Measurements from ENCODE around the gene ZBTB7B.
"Not testable (repeated sequence)": the region's sequence is repeated elsewhere in the genome, so short reads cannot be mapped to it uniquely, and the experiment has no call there.

Gene ZBTB7B

DNA sequence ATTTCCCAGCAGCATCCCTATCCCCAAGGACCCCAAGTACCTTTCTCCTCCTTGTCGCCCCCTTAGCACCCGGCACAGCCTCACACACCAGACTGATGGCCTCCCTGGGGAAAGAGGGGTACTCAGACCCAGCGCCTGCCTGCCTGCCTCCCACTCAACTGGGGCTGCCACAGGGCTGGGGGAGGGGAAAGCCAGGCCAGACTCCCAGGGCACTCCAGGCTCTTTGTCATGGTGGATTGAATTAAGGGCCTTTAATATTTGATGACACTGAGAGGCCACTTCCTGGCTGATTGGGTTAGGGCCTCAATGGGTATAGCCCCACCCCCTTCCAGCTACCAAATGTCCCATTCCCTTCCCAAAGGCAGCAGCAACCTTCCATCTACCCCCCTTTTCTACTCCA, 33.9 kb upstream of the ZBTB7B start:
- DNase-seq (ENCODE audit: low read depth in 2 of 2), result no peak

DNA sequence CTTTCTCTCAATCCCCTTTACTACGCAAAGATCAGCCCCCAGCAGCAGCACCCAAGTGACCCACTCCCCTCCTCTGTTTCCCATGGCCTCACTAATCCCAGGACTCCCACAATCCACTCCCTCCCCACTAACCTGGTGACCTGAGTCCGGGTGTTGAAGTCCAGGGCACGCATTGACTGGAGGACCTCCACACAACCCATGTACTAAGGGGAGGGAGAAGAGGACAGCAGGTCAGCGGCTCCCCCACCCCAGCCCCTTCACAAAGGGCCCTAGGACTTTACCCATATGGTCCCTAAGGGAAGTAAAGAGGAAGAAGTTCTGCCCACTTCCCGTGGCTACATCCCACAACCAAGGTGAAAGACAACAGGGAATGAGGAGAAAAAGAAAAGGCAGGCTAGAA, 33.4 kb upstream of the ZBTB7B start:
- DNase-seq (ENCODE audit: low read depth in 2 of 2), result no peak

DNA sequence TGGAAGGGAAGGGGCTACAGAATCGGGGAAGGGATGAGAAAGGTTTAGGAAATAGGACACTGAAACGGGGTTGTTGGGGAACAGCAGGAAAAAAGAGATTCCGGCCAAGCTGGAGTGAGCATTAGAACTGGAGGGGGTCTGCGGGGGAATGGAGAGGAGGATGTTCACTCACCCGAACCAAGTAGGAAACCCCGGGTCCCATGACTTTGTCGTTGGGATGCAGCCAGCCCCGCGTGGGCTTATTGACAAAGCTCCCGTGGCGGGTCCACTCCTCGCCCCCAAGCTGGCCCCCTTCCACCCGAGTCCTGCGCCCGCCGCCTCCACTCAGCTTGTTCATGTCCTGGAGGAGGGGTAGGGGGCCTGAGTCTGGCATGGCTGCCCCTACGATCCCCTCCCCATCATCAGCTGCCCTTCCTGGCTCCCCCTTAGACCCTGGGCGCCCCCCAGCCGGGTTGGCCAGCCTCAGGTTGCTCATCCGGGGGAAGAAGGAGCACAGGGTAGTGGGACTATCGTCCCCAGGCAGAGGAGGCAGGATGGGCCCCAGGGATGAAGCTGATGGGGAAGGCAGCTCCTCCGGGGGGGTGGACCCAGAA, 32.6 kb upstream of the ZBTB7B start:
- DNase-seq (ENCODE audit: low read depth in 2 of 2), result no peak

DNA sequence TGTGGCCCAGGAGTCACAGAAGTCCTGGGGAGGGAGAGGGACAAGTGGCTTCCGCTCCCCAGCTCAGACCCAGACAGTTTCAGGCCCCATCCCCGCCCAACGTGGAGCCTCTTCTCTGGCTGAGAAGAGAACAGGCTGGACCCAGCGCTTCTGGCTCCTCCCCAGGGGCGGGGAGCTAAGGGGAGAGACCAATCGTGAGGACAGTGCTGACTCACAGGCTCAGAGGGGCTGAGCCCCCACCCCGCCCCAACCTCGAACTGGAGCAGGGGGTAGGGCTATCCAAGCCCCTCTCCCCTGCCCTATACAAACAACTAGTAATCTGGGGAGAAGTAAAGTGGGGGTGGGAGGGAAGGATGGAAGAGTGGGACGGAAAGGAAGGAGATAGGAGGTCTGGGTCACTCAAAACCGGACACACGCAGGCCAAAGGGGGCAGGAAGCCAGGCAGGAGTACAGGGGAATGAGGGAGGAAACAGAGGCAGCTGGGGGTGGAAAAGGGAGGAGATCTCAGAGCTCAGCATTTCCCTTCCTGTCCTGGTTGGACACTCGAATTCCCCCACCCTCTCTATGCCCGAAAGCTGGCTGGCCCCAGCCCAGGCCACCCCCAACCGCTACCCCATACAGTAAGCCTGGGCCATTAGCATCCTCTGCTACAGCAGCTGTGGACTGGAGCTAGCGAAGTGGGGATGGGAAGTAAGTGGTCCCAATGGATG, 31.8 kb upstream of the ZBTB7B start, which contains the start of gene SHC1:
Gene SHC1 (minus strand): TSS at position 117 of the 710 bp plus-strand sequence. CDS start 221 bp downstream, outside the sequence.
- DNase-seq (ENCODE audit: low read depth in 2 of 2), result no peak

DNA sequence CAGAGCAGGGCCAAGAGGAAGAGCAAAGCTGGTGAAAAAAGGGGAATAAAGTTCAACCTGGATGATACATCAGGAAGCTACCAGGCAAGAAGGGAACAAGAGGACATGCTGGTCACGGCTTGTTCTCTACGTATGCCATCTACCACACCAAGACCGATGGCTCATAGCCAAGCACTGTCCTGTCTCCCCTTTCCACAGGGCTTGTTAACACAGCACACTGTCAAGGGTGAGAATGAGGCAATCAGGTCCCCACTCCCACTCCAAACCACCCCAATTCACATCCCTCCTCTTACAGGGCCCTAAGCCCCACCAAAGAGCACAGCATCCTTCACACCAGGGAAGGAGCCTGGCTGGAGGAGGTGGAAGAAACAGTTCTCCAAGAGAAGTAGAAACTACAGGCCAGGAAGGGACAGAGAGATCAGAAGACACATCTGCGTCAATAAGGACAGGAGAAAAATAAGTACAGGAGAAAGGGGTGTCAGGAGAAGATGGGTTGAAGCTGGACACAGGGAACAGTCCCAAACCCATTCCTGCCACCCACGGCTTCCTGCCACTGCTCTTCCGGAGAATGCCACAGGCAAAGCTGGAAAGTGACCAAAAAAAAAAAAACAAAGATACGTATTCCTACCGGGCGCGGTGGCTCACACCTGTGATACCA, 31.1 kb upstream of the ZBTB7B start:
- DNase-seq (ENCODE audit: low read depth in 2 of 2), result no peak

DNA sequence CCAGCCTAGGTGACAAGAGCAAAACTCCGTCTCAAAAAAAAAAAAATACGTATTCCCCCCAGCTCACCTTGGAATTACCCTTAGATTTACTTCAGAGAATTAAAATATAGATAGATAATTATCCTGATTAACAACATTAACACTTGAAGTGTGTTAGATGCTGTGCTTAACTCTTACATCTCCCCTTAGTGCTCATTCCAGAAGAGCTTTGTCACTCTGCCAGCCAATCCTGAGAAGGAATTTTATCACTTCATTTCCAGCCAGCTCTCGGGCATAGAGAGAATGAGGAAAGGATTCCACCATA, 30.4 kb upstream of the ZBTB7B start:
- DNase-seq (ENCODE audit: low read depth in 2 of 2), result no peak

DNA sequence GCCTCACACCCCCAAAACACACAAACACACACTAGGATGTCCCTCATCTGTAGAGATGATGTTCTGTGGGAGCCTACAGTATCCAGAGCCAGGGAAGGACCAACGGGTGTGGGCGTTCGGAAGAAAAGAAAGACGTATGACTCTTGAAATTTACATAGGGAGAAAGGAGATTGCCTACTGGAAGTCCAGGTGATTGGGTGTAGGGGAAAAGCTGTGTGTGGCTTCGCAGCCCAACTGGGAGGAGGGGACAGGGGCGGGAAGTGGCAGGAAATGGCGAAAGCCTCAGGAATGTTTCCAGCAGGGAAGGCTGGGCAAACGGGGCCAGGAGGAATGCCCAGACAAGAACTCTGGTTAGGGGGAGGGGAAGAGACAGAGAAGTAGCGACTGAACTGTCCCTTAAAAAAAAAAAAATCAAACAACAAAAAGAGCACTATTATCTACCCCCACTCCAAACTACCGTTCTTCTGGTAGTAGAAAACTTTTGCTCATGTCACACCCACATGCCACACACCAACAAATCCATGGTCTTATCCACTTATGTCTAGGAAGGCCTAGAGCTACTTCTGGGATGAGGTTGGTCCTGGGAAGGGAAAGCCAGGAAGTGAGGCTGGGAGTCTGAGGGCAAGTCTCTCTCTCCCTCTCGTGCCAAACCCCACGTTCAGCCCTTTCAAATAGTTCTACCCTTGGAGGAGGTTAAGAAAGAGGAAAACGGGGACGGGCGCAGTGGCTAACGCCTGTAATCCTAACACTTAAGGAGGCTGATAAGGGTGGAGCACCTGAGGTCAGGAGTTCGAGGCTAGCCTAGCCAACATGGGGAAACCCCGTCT, 29.9 kb upstream of the ZBTB7B start:
- no peak for DNase-seq (ENCODE audit: low read depth in 2 of 2)

DNA sequence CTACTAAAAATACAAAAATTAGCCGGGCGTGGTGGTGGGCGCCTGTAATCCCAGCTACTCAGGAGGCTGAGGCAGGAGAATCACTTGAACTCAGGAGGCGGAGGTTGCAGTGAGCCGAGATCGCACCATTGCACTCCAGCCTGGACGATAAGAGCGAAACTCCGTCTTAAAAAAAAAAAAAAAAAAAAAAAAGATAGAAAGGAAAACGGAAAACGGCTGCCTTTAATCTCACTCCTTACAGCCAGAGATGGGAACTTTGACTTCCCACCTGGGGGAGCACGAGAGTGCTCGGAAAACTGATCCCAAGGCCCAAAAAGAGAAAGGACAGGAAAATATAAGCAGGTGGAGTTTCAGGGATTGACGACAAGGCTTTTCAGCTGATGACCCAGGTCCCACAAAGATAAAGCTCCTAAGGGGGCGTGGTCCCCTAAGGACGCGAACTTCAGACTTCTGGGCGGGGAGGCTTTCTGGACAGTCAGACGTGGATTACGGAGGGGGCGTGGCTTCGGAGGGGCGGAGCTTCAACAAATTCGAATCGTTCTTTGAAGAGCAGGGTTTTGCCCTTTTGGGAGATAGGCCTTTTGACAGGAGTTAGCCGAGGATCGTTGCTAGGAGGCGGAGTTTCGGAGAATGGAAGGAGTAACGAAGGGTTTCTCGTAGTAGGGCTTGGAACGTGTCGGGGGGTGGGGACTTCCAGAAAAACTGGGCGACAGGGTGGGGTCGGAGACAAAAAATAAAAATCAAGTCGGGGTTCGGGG, 29.1 kb upstream of the ZBTB7B start:
- DNase-seq (ENCODE audit: low read depth in 2 of 2), result peak; percentile 74 to 82

DNA sequence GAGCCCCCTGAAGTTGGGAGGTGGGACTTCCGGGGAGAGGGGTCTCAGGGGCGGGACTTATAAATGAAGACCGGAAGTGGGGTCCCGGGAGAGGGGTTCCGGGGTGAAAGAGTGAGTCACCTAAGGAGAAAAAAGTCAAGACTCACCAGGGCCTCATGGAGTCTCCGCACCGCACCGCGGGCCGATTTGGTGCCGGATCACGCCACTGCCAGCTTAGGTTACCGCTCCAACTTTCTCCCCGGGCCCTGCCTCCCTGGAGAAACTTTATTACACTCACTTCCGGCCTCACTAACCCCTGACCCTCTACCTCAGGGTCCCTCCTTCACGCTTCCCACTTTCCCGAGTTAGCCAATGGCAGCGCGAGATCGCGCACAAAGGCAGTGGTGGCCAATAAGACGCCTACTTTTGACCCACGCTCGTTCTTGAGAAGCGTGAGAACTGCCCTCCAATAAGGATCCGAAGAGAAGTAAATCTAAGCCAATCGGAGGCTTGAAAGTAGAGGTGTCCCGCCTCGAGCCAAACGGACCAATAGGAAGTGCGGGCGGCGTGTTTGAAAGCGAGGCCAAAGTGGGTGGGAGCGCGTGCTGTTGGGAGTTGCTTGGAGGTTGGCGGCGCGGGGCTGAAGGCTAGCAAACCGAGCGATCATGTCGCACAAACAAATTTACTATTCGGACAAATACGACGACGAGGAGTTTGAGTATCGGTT, 28.3 kb upstream of the ZBTB7B start, which contains the start of gene CKS1B:
Gene CKS1B (plus strand): TSS at position 580 of the 706 bp plus-strand sequence. CDS start 65 bp downstream, at position 645.
- peak; percentile 91 to 92 for DNase-seq (ENCODE audit: low read depth in 2 of 2)

DNA sequence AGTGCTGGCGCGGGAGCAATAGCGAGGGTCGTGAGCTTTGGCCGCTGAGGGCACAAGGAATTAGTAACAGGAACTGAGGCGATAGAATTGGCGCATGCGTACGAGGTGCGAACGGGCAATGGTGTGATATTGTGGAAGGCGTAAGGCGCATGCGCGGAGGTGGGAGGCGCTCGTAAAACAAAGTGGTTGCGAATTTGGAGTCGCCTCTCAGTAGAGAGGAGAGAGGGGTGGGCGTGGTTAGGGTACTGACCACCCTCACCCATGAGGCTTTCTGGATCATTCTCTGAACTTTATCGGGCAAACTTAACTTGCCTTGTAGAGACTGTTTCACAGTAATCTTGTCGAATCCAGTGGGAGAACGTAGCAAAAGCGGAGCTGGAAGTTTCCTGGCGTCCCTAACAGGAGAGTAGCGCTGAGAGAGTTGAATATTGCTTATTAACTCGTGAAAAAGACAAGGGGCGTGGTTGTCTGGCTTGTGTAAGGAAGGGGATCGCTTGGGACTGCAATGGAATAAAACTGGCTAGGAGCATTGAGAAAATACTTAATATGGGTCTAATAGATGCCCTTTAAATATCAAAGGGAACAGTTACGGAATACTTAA, 27.7 kb upstream of the ZBTB7B start:
- peak; percentile 86 to 91 for DNase-seq (ENCODE audit: low read depth in 2 of 2)

DNA sequence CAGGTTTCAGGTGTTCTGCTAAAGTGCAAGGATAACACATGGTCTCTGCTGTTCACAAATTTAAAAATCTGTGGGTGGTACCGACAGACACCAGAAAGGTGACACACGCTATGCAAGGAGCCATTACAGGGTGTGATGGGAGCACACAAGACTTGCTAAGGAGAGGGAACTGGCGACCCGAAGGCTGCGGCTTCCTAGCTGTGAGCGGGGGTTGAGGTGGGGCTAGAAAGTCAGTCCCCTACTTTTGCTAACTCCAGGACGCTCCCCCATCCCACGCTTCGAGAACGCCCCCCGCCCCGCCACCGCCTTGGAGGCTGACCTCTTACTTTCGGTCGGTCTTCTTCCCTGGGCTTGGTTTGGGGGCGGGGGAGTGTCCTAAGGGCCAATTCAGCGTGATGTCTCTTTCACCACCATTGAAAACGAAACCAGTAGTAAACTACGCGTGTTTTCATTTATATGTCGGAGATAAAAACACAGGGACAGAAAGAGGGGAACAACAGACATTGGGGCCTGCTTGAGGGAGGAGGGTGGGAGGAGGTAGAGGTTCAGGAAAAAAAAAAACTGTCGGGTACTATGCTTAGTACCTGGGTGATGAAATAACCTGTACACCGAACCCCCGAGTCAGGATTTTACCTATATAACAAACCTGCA, 27.1 kb upstream of the ZBTB7B start:
- peak in 1 of 2 donors; percentile 18 for DNase-seq (ENCODE audit: low read depth in 2 of 2)

DNA sequence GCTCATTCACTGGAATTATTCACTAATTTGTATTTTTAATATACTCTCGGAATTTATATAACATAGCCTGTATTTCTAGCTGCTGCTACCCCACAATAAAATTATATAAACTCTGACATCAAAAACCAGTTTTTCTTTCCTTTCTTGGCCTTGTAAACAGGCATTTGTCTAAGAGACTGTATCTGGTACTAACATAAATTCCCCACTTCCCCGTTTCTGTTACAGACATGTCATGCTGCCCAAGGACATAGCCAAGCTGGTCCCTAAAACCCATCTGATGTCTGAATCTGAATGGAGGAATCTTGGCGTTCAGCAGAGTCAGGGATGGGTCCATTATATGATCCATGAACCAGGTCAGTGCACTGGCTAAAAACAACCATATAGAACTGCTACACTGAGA, 24.8 kb upstream of the ZBTB7B start:
- not testable (repeated sequence) for DNase-seq (ENCODE audit: low read depth in 2 of 2)

DNA sequence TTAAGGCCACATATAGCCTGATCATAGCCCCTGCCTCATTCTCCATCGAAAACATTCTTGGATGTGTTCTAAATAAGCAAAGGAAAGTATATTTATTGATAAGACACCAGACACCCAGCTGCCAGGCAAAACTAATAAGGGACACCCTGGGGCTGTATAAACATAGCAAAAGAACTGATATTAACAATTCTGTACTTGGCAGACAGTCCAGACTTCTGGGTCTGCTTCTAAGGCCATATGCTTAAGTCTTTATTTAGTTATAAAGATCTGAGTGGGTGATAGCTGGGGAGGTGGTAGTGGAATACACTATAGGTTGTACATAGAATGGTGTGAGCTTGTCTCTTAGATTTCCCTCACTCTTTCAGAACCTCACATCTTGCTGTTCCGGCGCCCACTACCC, 24.2 kb upstream of the ZBTB7B start:
- DNase-seq (ENCODE audit: low read depth in 2 of 2), result no peak

DNA sequence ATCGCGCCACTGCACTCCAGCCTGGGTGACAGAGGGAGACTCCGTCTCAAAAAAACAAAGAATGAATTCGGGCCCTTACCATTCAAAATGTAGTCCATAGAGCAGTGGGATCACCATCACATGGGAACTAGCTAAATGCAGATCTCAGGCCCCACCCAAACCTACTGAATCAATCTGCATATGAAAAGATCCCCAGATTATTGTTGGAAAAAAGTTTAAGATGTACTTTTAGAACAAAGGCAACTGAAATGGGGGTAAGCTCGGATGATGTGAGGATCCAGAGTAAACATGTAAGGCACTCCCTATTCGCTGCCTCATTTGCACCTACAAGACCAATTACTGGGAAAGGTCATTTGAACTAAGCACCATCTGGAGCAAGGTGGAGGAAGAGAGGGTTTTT, 20.3 kb upstream of the ZBTB7B start:
- DNase-seq (ENCODE audit: low read depth in 2 of 2), result no peak

DNA sequence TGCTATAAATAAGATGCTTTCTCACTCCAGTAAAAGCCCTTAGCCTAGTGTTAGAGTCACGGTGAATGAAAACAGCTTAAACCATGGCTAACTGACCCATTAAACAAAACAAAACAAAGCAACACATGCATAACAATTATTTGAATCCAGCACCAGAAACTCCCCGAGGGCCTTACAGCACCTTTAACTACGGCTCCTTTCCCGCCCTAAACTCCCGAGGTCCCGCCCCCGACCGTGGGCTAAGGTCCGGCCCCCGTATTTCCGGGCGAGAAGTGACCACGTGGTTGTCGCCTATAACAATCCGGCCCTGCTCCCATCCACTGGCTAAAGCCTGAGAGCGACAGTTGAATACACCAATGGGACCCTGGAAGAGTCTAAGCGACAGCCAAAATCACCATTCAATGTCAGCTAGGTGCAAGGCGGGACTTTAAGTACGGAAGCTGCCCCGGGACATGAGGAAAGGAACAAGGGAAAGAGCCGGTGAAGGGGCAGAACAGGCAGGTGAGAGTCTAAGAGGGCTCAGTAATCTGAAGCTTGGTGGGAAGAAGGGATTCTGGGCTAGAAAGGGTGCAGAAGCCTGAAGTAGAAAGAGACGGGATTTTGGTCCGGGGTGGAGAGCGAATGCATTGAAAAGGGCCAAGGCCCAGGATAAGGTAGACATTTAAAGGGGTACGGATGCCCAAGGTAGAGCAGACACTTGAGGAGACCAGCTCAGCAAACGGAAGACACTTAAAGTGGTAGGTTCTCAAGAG, 19.5 kb upstream of the ZBTB7B start, which contains the start of gene FLAD1:
Gene FLAD1 (plus strand): TSS at position 448 of the 752 bp plus-strand sequence. CDS start 351 bp downstream, outside the sequence.
- peak; percentile 85 to 88 for DNase-seq (ENCODE audit: low read depth in 2 of 2)

DNA sequence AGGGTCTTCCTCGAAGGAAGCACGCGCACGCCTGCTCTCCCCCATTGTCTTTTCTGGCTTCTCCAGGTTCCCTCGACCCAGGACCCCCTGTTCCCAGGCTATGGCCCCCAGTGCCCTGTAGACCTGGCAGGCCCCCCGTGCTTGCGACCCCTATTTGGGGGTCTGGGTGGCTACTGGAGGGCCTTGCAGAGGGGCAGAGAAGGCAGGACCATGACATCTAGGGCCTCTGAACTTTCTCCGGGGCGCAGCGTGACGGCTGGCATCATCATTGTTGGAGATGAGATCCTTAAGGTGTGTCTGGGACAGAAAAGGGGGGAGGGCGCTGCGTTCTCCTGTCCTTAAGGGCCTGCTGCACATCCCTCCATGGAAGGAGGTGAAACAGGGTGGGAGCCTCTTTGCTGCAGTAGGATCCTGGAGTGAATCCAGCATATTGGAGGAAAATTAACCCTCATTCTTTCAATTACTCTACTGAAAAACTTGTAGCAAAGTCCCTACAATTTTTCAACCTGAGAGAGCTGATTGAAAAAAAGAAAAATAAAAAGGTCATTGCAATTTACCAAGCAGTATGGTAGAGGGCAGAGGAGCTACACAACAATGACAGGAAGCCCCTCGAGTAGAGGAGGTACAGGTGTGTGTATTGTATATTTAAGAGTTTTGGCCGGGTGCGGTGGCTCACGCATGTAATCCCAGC, 18.7 kb upstream of the ZBTB7B start:
- DNase-seq (ENCODE audit: low read depth in 2 of 2), result no peak

DNA sequence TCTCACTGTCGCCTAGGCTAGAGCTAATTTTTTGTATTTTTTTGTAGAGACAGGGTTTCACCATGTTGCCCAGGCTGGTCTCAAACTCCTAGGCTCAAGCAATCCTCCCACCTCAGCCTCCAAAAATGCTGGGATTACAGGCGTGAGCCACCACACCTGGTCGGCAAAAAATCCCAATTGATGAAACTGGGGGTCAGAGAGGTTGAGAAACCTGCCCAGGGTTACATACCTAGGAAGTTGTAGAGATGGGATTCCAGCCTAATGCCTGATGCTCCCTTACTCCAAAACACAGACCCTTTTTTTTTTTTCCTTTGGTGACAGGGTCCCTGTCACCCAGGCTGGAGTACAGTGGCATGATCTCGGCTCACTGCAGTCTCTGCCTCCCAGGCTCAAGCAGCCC, 15.9 kb upstream of the ZBTB7B start:
- DNase-seq (ENCODE audit: low read depth in 2 of 2), result not testable (repeated sequence)

DNA sequence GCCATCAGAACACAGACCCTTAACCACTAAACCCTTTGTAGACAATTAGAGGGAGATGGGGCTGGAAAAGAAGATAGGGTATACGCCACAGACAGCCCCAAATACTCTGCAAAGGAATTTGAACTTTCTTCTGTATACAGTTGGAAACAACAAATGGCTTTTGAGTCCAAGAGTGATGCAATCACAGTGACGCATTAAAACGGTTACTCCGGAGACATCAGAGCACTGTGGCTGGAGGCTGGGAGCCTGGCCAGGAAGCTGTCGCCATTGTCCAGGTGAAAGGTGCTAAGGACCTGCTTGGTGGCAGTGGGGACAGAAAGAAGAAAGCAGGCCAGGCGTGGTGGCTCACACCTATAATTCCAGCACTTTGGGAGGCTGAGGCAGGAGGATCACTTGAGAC, 15.3 kb upstream of the ZBTB7B start:
- no peak for DNase-seq (ENCODE audit: low read depth in 2 of 2)

Measured in stimulated activated CD8-positive, alpha-beta memory T cell treated with anti-CD3 and anti-CD28 coated beads, Interleukin-2, amount 100 ng/mL, for 1 hour (primary cell).